Body of pancreas (tissue), 4 donors: Measurements from ENCODE around the gene TFDP2.

Source experiments
- POLR2A ChIP-seq, 3 donors: fragments of 450-650 bp; IDR thresholded peaks; one replicate each; pipeline ENCODE4 v1.6.1; 2016; ENCODE audit warnings: antibody characterized with exemption in 3 of 3, mild to moderate bottlenecking in 2 of 3
- TF ChIP-seq, protein P1 (sequence below), 7 experiments: fragments of 450-650 bp in 4 of 7; fragments of 200-600 bp in 3 of 7; sonication (generic) in 3 of 7; IDR thresholded peaks; one replicate each; pipeline ENCODE4 v1.5.1; 2016 to 2019; ENCODE audit warnings: antibody characterized with exemption in 7 of 7

DNA sequence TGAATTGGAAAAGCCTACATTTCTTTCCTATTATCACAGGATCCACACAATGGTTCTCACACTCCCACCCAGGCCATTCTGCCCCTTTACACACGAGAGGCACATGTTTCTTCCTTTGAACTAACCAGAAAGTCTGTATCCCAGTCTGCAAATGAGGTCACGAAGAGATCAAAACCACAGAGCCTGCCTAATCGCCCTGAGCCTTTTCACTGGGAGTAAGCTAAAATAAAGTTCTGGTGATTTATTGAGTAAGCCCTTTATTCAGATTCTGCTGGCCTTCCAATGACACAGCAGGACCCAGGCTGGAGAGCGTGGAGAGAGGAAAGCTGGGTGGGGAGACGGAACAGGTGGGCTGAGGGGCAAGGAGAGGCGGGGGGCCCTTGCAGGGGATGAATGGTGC is 194.2 kb downstream of the TFDP2 start:
- TF ChIP-seq, protein P1, sequence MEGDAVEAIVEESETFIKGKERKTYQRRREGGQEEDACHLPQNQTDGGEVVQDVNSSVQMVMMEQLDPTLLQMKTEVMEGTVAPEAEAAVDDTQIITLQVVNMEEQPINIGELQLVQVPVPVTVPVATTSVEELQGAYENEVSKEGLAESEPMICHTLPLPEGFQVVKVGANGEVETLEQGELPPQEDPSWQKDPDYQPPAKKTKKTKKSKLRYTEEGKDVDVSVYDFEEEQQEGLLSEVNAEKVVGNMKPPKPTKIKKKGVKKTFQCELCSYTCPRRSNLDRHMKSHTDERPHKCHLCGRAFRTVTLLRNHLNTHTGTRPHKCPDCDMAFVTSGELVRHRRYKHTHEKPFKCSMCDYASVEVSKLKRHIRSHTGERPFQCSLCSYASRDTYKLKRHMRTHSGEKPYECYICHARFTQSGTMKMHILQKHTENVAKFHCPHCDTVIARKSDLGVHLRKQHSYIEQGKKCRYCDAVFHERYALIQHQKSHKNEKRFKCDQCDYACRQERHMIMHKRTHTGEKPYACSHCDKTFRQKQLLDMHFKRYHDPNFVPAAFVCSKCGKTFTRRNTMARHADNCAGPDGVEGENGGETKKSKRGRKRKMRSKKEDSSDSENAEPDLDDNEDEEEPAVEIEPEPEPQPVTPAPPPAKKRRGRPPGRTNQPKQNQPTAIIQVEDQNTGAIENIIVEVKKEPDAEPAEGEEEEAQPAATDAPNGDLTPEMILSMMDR (IDR thresholded peaks at IDR 0.05) = no peak
- no peak for TF ChIP-seq POLR2A (IDR thresholded peaks at IDR 0.05)
